H1 (cell line): ENCODE results near the gene PCDHGB1. TPM values are rescaled to one million over a fixed set of nuclear protein-coding genes. Genes with fewer than 3 reads are reported as not detected.

Experiments
- CTCF ChIA-PET: fragments of 300-600 bp; sonication (Branson Sonifier 250); formaldehyde crosslinking; loops from one replicate; lab custom pipeline; 2021; ENCODE audit not compliant: partially characterized antibody; lab: Charles Lee
- POLR2A ChIA-PET: fragments of 300-600 bp; sonication (Branson Sonifier 250); formaldehyde crosslinking; loops from one replicate; lab custom pipeline; 2021; ENCODE audit warnings: inconsistent platforms; ENCODE audit not compliant: partially characterized antibody; lab: Charles Lee
- DNase-seq, 2 experiments: peaks; one replicate each; pipeline versions ENCODE4 v3.0.0 to v3.0.0-alpha.2; 2010 to 2022; ENCODE audit warnings: low spot score in 2 of 2, low read depth in 1 of 2, mixed read lengths in 1 of 2
- FAIRE-seq: peaks from 2 replicates; lab custom pipeline; 2011; peaks lifted over from hg19 to GRCh38; lab: Jason Lieb, UNC
- H2AFZ ChIP-seq: 2 replicates; pipeline ENCODE4 v1.8.1; 2012; ENCODE audit warnings: low read length, inconsistent platforms
- H2AK5ac ChIP-seq: 2 replicates; pipeline ENCODE4 v1.6.1; 2013; ENCODE audit warnings: low read depth, low read length
- H2BK120ac ChIP-seq: replicated peaks from 2 replicates; pipeline ENCODE3; 2013; ENCODE audit warnings: low read depth, low read length, inconsistent platforms
- H2BK12ac ChIP-seq: 2 replicates; pipeline ENCODE4 v1.6.1; 2013; ENCODE audit warnings: low read depth, low read length
- H2BK15ac ChIP-seq: 2 replicates; pipeline ENCODE4 v1.6.1; 2013; ENCODE audit warnings: low read length
- H2BK20ac ChIP-seq: 2 replicates; pipeline ENCODE4 v1.6.1; 2013; ENCODE audit warnings: low read length
- H2BK5ac ChIP-seq: 2 replicates; pipeline ENCODE4 v1.6.1; 2013; ENCODE audit warnings: low read depth, low read length
- H3K14ac ChIP-seq: 2 replicates; pipeline ENCODE4 v1.6.1; 2013; ENCODE audit warnings: inconsistent platforms; ENCODE audit not compliant: insufficient read length
- H3K18ac ChIP-seq: 2 replicates; pipeline ENCODE4 v1.6.1; 2013; ENCODE audit warnings: low read length; ENCODE audit errors: extremely low read depth
- H3K23ac ChIP-seq: 2 replicates; pipeline ENCODE4 v1.6.1; 2013; ENCODE audit warnings: inconsistent platforms; ENCODE audit not compliant: insufficient read length
- H3K23me2 ChIP-seq: 2 replicates; pipeline ENCODE4 v1.6.1; 2013; ENCODE audit warnings: low read depth, low read length
- H3K27ac ChIP-seq: 2 replicates; pipeline ENCODE4 v1.6.1; 2011; ENCODE audit warnings: low read depth, low read length, inconsistent platforms
- H3K27me3 ChIP-seq, 4 experiments: replicated peaks in 1 of 4; 1 replicate in 1 of 4; 2 replicates in 3 of 4; pipeline versions ENCODE4 v1.6.1 to v1.8.1; 2011 to 2013; ENCODE audit warnings: low read length in 3 of 4, mild to moderate bottlenecking in 3 of 4, inconsistent platforms in 2 of 4, mixed read lengths in 2 of 4, moderate library complexity in 1 of 4; ENCODE audit not compliant: control insufficient read depth in 3 of 4, insufficient read depth in 3 of 4; ENCODE audit errors: extremely low read depth in 1 of 4
- H3K36me3 ChIP-seq, 4 experiments: 2 replicates each; pipeline versions ENCODE4 v1.6.1 to v1.8.1; 2011 to 2013; ENCODE audit warnings: mild to moderate bottlenecking in 4 of 4, low read length in 3 of 4, moderate library complexity in 2 of 4, control low read depth in 1 of 4, inconsistent platforms in 1 of 4; ENCODE audit not compliant: insufficient read depth in 4 of 4, control insufficient read depth in 2 of 4
- H3K4ac ChIP-seq: replicated peaks from 2 replicates; pipeline ENCODE3; 2013; ENCODE audit warnings: low read length, low read depth, mixed read lengths, inconsistent platforms; ENCODE audit not compliant: insufficient read length
- H3K4me1 ChIP-seq, 4 experiments: replicated peaks in 1 of 4; 1 replicate in 1 of 4; 2 replicates in 3 of 4; pipeline versions ENCODE4 v1.6.1 to v1.8.1; 2011 to 2013; ENCODE audit warnings: low read length in 3 of 4, inconsistent platforms in 2 of 4, mixed read lengths in 1 of 4; ENCODE audit not compliant: insufficient read depth in 4 of 4, control insufficient read depth in 3 of 4
- H3K4me2 ChIP-seq, 2 experiments: 2 replicates each; pipeline versions ENCODE4 v1.6.1 to v1.8.1; 2011 to 2013; ENCODE audit warnings: low read depth in 2 of 2, low read length in 2 of 2, control low read depth in 1 of 2, inconsistent platforms in 1 of 2, mild to moderate bottlenecking in 1 of 2; ENCODE audit not compliant: insufficient read depth in 1 of 2
- H3K4me3 ChIP-seq, 4 experiments: fragments of 200-600, 300-600 bp in 1 of 4; sonication (generic), shearing (Covaris generic), sonication (Bioruptor Twin) in 1 of 4; 2 replicates each; pipeline versions ENCODE4 v1.5.1 to v1.8.1; 2011 to 2016; ENCODE audit warnings: low read length in 4 of 4, low read depth in 3 of 4, control low read depth in 2 of 4, inconsistent platforms in 2 of 4, mild to moderate bottlenecking in 2 of 4, mixed read lengths in 1 of 4, moderate library complexity in 1 of 4; ENCODE audit not compliant: insufficient read depth in 2 of 4; ENCODE audit errors: extremely low read depth in 1 of 4
- H3K56ac ChIP-seq: replicated peaks from 2 replicates; pipeline ENCODE3; 2013; ENCODE audit warnings: low read depth, mild to moderate bottlenecking, mixed read lengths, low read length, inconsistent platforms; ENCODE audit not compliant: insufficient read length
- H3K79me1 ChIP-seq: 2 replicates; pipeline ENCODE4 v1.6.1; 2013; ENCODE audit warnings: low read depth, low read length, control low read depth
- H3K79me2 ChIP-seq, 2 experiments: 2 replicates each; pipeline versions ENCODE4 v1.6.1 to v1.8.1; 2012 to 2013; ENCODE audit warnings: low read length in 2 of 2, mild to moderate bottlenecking in 2 of 2, inconsistent platforms in 1 of 2; ENCODE audit not compliant: insufficient read depth in 2 of 2, control insufficient read depth in 1 of 2
- H3K9ac ChIP-seq, 4 experiments: replicated peaks in 1 of 4; 1 replicate in 1 of 4; 2 replicates in 3 of 4; pipeline versions ENCODE4 v1.6.1 to v1.8.1; 2011 to 2013; ENCODE audit warnings: low read depth in 3 of 4, low read length in 3 of 4, control low read depth in 2 of 4, mild to moderate bottlenecking in 2 of 4, moderate library complexity in 2 of 4, inconsistent platforms in 1 of 4; ENCODE audit errors: extremely low read depth in 1 of 4
- H3K9me3 ChIP-seq, 2 experiments: 2 replicates each; pipeline versions ENCODE4 v1.6.1 to v1.8.1; 2012 to 2013; ENCODE audit warnings: mild to moderate bottlenecking in 2 of 2, moderate library complexity in 2 of 2, control low read depth in 1 of 2, inconsistent platforms in 1 of 2, low read depth in 1 of 2, low read length in 1 of 2, mixed read lengths in 1 of 2; ENCODE audit not compliant: insufficient read depth in 2 of 2
- H4K20me1 ChIP-seq, 2 experiments: replicated peaks in 1 of 2; 2 replicates each; pipeline versions ENCODE3 to v1.8.1; 2011 to 2013; ENCODE audit warnings: inconsistent platforms in 2 of 2, low read length in 2 of 2, mild to moderate bottlenecking in 1 of 2; ENCODE audit not compliant: insufficient read depth in 2 of 2, control insufficient read depth in 1 of 2
- H4K5ac ChIP-seq: 2 replicates; pipeline ENCODE4 v1.6.1; 2013; ENCODE audit warnings: low read length, low read depth, mixed read lengths, inconsistent platforms; ENCODE audit not compliant: insufficient read length
- H4K8ac ChIP-seq: 2 replicates; pipeline ENCODE4 v1.8.0; 2013; ENCODE audit warnings: mild to moderate bottlenecking, moderate library complexity, low read length, inconsistent platforms; ENCODE audit not compliant: insufficient read depth; ENCODE audit errors: extremely low read depth
- H4K91ac ChIP-seq: replicated peaks from 2 replicates; pipeline ENCODE3; 2013; ENCODE audit warnings: low read length, mixed read lengths, inconsistent platforms; ENCODE audit not compliant: insufficient read length
- ASH2L ChIP-seq: fragments of 200-600, 300-600 bp; sonication (generic); IDR thresholded peaks from one replicate; pipeline ENCODE4 v1.7.1; 2017; ENCODE audit warnings: low read length
- CHD2 ChIP-seq: IDR thresholded peaks from 2 replicates; pipeline ENCODE4 v1.6.1; 2012; ENCODE audit warnings: low read length, improper control_type of control experiment
- CTBP2 ChIP-seq: IDR thresholded peaks from 2 replicates; pipeline ENCODE4 v1.7.0; 2011; ENCODE audit warnings: borderline replicate concordance, mild to moderate bottlenecking, moderate library complexity, mixed read lengths, low read length; ENCODE audit not compliant: insufficient read depth, insufficient read length
- EP300 ChIP-seq, 2 experiments: IDR thresholded peaks; 1 replicate in 1 of 2; 2 replicates in 1 of 2; pipeline ENCODE4 v1.6.1; 2011 to 2012; ENCODE audit warnings: low read depth in 2 of 2, low read length in 2 of 2, mild to moderate bottlenecking in 2 of 2, borderline replicate concordance in 1 of 2, inconsistent platforms in 1 of 2, moderate library complexity in 1 of 2
- KDM4A ChIP-seq: IDR thresholded peaks from one replicate; pipeline ENCODE4 v1.7.1; 2012; ENCODE audit warnings: low read depth, mild to moderate bottlenecking, moderate library complexity, low read length, inconsistent platforms; ENCODE audit not compliant: severe bottlenecking
- POLR2A ChIP-seq, 2 experiments: IDR thresholded peaks; 1 replicate in 1 of 2; 2 replicates in 1 of 2; pipeline ENCODE4 v1.6.1; 2011; ENCODE audit warnings: low read depth in 2 of 2, low read length in 2 of 2, mild to moderate bottlenecking in 2 of 2; ENCODE audit errors: control extremely low read depth in 1 of 2
- RAD21 ChIP-seq, 2 experiments: IDR thresholded peaks in 1 of 2; conservative IDR thresholded peaks in 1 of 2; 2 replicates each; pipeline ENCODE4 v1.6.1; 2011; ENCODE audit warnings: low read depth in 2 of 2, low read length in 2 of 2, improper control_type of control experiment in 1 of 2, inconsistent platforms in 1 of 2, mild to moderate bottlenecking in 1 of 2, moderate library complexity in 1 of 2
- RNF2 ChIP-seq: fragments of 200-900, 300-1000 bp; sonication (generic); IDR thresholded peaks from 2 replicates; pipeline ENCODE4 v1.7.1; 2016; ENCODE audit warnings: borderline replicate concordance, low read depth, mild to moderate bottlenecking, antibody characterized with exemption, low read length; ENCODE audit not compliant: poor library complexity, severe bottlenecking; ENCODE audit errors: missing control alignments
- SIX5 ChIP-seq: IDR thresholded peaks from 2 replicates; pipeline ENCODE4 v1.6.1; 2011; ENCODE audit warnings: mild to moderate bottlenecking, low read depth, low read length
- SRF ChIP-seq: IDR thresholded peaks from 2 replicates; pipeline ENCODE4 v1.6.1; 2011; ENCODE audit warnings: mild to moderate bottlenecking, low read depth, low read length, moderate library complexity
- TAF1 ChIP-seq: IDR thresholded peaks from 2 replicates; pipeline ENCODE4 v1.6.1; 2011; ENCODE audit warnings: mild to moderate bottlenecking, low read depth, low read length
- TCF12 ChIP-seq: IDR thresholded peaks from 2 replicates; pipeline ENCODE4 v1.6.1; 2011; ENCODE audit warnings: low read depth, mild to moderate bottlenecking, low read length
- WGBS, 2 experiments: shearing (Covaris generic) in 1 of 2; methylation state at CpG; one replicate each; pipeline versions ENCODE4 v1.1.6 to v1.1.7; 2013 to 2015; ENCODE audit warnings: low lambda C conversion rate in 2 of 2, mixed read lengths in 2 of 2, inconsistent platforms in 1 of 2, low coverage in 1 of 2, missing lambda C conversion rate in 1 of 2; ENCODE audit not compliant: insufficient replicate concordance in 2 of 2, insufficient coverage in 1 of 2, insufficient read length in 1 of 2; ENCODE audit errors: extremely low coverage in 1 of 2, missing lambda C conversion rate in 1 of 2; 5-methylcytosine and 5-hydroxymethylcytosine counted together
- polyA plus RNA-seq, 7 experiments: library from polyadenylated mRNA; depleted of rRNA in 3 of 7; stranded (reverse) in 5 of 7; unstranded in 2 of 7; fragments of >200 nt in 5 of 7; fragments of 200-250 nt in 2 of 7; gene quantifications; 1 replicate in 5 of 7; 2 replicates in 1 of 7; 4 replicates in 1 of 7; pipeline versions ENCODE4 v1.2.1 to v1.2.3, GENCODE V29; 2011 to 2013; ENCODE audit warnings: missing spikeins in 2 of 7, mixed read lengths in 2 of 7
- total RNA-seq: library from RNA; stranded (reverse); fragmentation: NEBNext Ultra II Directional; extraction: Animal tissue kit (Norgen Biotek cat#: 25700); gene quantifications from 2 replicates; pipeline ENCODE4 v1.2.1, GENCODE V29; 2021
- TF ChIP-seq, protein P1 (sequence below): IDR thresholded peaks from 2 replicates; pipeline ENCODE4 v1.6.1; 2011; ENCODE audit warnings: low read depth, mild to moderate bottlenecking, low read length; ENCODE audit not compliant: insufficient read depth

Gene PCDHGB1
- total and polyA plus RNA-seq, 2 of the 8 experiments (the other 6 are each of a cell fraction or from before 2014, with no cell fraction given), result 1.3 to 2.8 TPM

DNA sequence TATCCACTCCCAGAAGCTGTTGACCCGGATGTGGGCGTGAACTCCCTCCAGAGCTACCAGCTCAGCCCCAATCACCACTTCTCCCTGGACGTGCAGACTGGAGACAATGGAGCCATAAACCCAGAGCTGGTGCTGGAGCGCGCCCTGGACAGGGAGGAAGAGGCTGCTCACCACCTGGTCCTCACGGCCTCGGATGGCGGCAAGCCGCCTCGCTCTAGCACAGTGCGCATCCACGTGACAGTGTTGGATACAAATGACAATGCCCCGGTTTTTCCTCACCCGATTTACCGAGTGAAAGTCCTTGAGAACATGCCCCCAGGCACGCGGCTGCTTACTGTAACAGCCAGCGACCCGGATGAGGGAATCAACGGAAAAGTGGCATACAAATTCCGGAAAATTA, 43.4 kb downstream of the PCDHGB1 start:
- H2BK20ac ChIP-seq, result no peak overlapping the region
- no peak overlapping the region for H3K4me2 ChIP-seq
- no peak overlapping the region for H3K9ac ChIP-seq
- H4K91ac ChIP-seq, result no peak overlapping the region
- H2BK15ac ChIP-seq, result no peak overlapping the region
- H3K56ac ChIP-seq, result no peak overlapping the region
- H3K4me3 ChIP-seq, result no peak overlapping the region
- no peak overlapping the region for H2AFZ ChIP-seq
- H3K79me2 ChIP-seq, result no peaks in the 10 kb centered on the region
- H4K20me1 ChIP-seq, result no peaks in the 10 kb centered on the region
- H4K5ac ChIP-seq, result no peak overlapping the region
- H3K36me3 ChIP-seq, result peaks cover 3 to 29% (median 14%) of the 10 kb centered on the region in 4 experiments; a peak in 7 of 8 replicates
- H3K18ac ChIP-seq, result no peak overlapping the region
- H2BK12ac ChIP-seq, result no peak overlapping the region
- H3K9me3 ChIP-seq, result peaks cover 56 to 63% of the 10 kb centered on the region in 2 experiments
- H3K14ac ChIP-seq, result no peak overlapping the region
- no peak overlapping the region for H3K23ac ChIP-seq
- no peak overlapping the region for H3K4ac ChIP-seq
- H3K4me1 ChIP-seq, result no peaks in the 10 kb centered on the region
- CTCF ChIA-PET, result interaction anchor here (0.8 to 8.7 kb wide), 6 partner anchors 10 to 131 kb away, joined by 3 to 68 read pairs (median 6); partner anchors contain the start of genes PCDHGA11, PCDHGA9, PCDHGB6 and PCDHGB7
- no peaks in the 10 kb centered on the region for H3K79me1 ChIP-seq
- no peak overlapping the region for H3K27ac ChIP-seq
- DNase-seq, result no peak
- H3K23me2 ChIP-seq, result no peaks in the 10 kb centered on the region
- no peak overlapping the region for H2AK5ac ChIP-seq
- H2BK5ac ChIP-seq, result no peak overlapping the region
- no peak for FAIRE-seq
- H2BK120ac ChIP-seq, result no peak overlapping the region
- H3K27me3 ChIP-seq, result no peaks in the 10 kb centered on the region; a peak in 1 of 7 replicates
- 93% methylated on average over 21 of the region's 21 CpGs; no CpG with 5 or more reads in 1 of the 2 experiments for whole genome bisulfite sequencing, 2 experiments
- POLR2A ChIA-PET, result no interaction called here
- H4K8ac ChIP-seq, result no peak overlapping the region; the same call in 1 of the 2 replicates
- no peak for TF ChIP-seq SIX5
- no peak for TF ChIP-seq POLR2A (IDR thresholded peaks at IDR 0.05; ENCODE audit: control extremely low read depth in 1 of 2, low read depth in 2 of 2, low read length in 2 of 2)
- no peak for TF ChIP-seq TAF1
- no peak for TF ChIP-seq TCF12
- TF ChIP-seq CHD2, result no peak
- TF ChIP-seq, protein P1, sequence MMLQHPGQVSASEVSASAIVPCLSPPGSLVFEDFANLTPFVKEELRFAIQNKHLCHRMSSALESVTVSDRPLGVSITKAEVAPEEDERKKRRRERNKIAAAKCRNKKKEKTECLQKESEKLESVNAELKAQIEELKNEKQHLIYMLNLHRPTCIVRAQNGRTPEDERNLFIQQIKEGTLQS, result no peak
- TF ChIP-seq ASH2L, result no peak
- TF ChIP-seq RNF2, result no peak
- no peak for TF ChIP-seq EP300 (IDR thresholded peaks at IDR 0.05; ENCODE audit: borderline replicate concordance in 1 of 2, low read depth in 2 of 2, low read length in 2 of 2)
- no peak for TF ChIP-seq CTBP2
- TF ChIP-seq KDM4A, result no peak
- no peak for TF ChIP-seq SRF
- no peak for TF ChIP-seq RAD21 (IDR thresholded peaks at IDR 0.05 in 1 of 2, conservative IDR thresholded peaks at IDR 0.05 in 1 of 2; ENCODE audit: low read depth in 2 of 2, low read length in 2 of 2)
